HFFc6 (cell line): Measurements from ENCODE around the gene ZNF628. TPM values are rescaled to one million over a fixed set of nuclear protein-coding genes. Genes with fewer than 3 reads are reported as not detected.

Experiments used
- DNase-seq: peaks from one replicate; pipeline ENCODE4 v3.0.0-alpha.2; 2018
- H3K27ac Mint-ChIP-seq: 2 replicates; pipeline ENCODE4 v1.8.0; 2020; ENCODE audit warnings: mild to moderate bottlenecking, mixed read lengths
- H3K27me3 Mint-ChIP-seq: 2 replicates; pipeline ENCODE4 v1.8.0; 2021; ENCODE audit warnings: mild to moderate bottlenecking, moderate library complexity, mixed read lengths; ENCODE audit not compliant: insufficient read depth
- H3K36me3 Mint-ChIP-seq: 2 replicates; pipeline ENCODE4 v1.8.0; 2021; ENCODE audit warnings: low read depth, mixed read lengths
- H3K4me1 Mint-ChIP-seq: 2 replicates; pipeline ENCODE4 v1.8.0; 2020; ENCODE audit warnings: low read depth, mixed read lengths
- H3K4me3 Mint-ChIP-seq: 2 replicates; pipeline ENCODE4 v1.8.0; 2020; ENCODE audit warnings: mild to moderate bottlenecking, moderate library complexity, mixed read lengths
- H3K9me3 Mint-ChIP-seq: 2 replicates; pipeline ENCODE4 v1.8.0; 2020; ENCODE audit warnings: mild to moderate bottlenecking, mixed read lengths
- CTCF ChIP-seq: fragments of 200-600 bp; sonication (generic); IDR thresholded peaks from 2 replicates; pipeline ENCODE4 v1.5.0; 2021; ENCODE audit warnings: antibody characterized with exemption, mild to moderate bottlenecking
- total RNA-seq, 6 experiments: library from RNA; stranded (reverse); fragmentation: NEBNext Ultra II Directional; extraction: Animal tissue kit (Norgen Biotek cat#: 25700); gene quantifications; 2 replicates in 1 of 6; 3 replicates in 5 of 6; pipeline ENCODE4 v1.2.3, GENCODE V29; 2021

ZNF628 gene
- total RNA-seq, 6 experiments from 2014 or later: 8.6 to 11.3 (median 9.5) TPM

DNA sequence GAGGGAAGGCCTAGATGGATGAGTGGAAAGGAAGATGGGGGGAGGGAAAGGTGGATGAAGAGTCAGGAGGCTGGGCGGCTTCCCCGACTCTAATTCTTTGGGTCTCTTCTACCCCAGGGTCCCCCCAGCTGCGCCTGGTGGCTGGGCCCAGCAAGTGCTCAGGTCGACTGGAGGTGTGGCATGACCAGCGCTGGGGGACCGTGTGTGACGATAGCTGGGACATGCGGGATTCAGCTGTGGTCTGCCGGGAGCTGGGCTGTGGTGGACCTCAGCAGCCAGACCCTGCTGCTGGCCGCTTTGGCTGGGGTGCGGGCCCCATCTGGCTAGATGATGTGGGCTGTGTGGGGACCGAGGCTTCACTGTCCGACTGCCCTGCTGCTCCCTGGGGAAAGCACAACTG lies 21.3 kb downstream of the ZNF628 start:
- peak overlapping the region; percentile 49; the same call in 1 of the 2 replicates for H3K27ac Mint-ChIP-seq
- no peak for DNase-seq
- H3K27me3 Mint-ChIP-seq: peaks cover 3% of the 10 kb centered on the region
- H3K4me3 Mint-ChIP-seq: no peak overlapping the region
- no peak for TF ChIP-seq CTCF
- H3K9me3 Mint-ChIP-seq: no peaks in the 10 kb centered on the region
- peaks cover 27% of the 10 kb centered on the region; the same call in 1 of the 2 replicates for H3K36me3 Mint-ChIP-seq
- H3K4me1 Mint-ChIP-seq: peaks cover 45% of the 10 kb centered on the region

- Mint-ChIP-seq H3K9me3 (no peaks in the 10 kb centered on the region), H3K27me3 (peaks cover 6% of the 10 kb centered on the region), H3K27ac (no peak overlapping the region; the same call in 1 of the 2 replicates), H3K4me3 (no peak overlapping the region), H3K4me1 (peaks cover 39% of the 10 kb centered on the region), H3K36me3 (peaks cover 32% of the 10 kb centered on the region)
- TF ChIP-seq CTCF: no peak
- DNase-seq: no peak
Observed at GRCh38 chr19:55498246-55498840, 21.9 kb downstream of the ZNF628 start.

- no peak for TF ChIP-seq CTCF
- H3K4me1 Mint-ChIP-seq: peaks cover 34% of the 10 kb centered on the region
- H3K4me3 Mint-ChIP-seq: no peak overlapping the region
- no peaks in the 10 kb centered on the region for H3K9me3 Mint-ChIP-seq
- peaks cover 11% of the 10 kb centered on the region for H3K27me3 Mint-ChIP-seq
- no peak for DNase-seq
- no peak overlapping the region for H3K27ac Mint-ChIP-seq
- peaks cover 36% of the 10 kb centered on the region for H3K36me3 Mint-ChIP-seq
Observed at GRCh38 chr19:55500368-55500952, 24.0 kb downstream of the ZNF628 start.

DNA sequence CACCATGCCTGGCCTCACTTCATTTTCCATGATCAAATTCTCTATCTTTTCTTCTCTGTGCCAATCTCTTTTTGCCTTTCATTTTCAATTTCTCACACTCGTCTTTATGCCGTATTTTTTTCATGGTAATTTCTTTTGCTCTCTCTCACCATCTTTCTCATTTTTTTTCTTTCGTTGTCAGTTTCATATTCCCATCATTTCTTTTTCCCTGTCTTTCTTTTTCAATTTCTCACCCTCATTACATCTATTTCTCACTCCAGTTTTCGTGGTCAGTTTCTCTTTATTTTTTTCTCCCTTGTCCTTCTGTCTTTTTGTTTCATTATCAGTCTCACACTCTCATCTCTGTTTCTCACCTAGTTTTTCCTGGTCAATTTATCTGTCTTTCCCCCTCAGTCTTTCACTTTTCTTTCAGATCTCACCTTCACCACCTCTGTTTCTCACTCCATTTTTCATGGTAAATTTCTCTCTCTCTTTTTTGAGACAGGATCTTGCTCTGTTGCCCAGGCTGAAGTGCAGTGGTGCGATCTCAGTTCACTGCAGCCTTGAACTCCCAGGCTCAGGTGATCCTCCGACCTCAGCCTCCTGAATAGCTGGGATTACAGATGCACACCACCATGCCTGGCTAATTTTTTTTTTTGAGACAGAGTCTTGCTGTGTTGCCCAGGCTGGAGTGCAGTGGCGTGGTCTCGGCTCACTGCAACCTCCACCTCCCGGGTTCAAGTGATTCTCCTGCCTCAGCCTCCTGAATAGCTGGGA lies 26.0 kb downstream of the ZNF628 start:
- DNase-seq: no peak
- H3K27ac Mint-ChIP-seq: peak overlapping the region; percentile 6; the same call in 1 of the 2 replicates
- TF ChIP-seq CTCF: no peak
- H3K9me3 Mint-ChIP-seq: no peaks in the 10 kb centered on the region
- no peak overlapping the region for H3K4me3 Mint-ChIP-seq
- H3K27me3 Mint-ChIP-seq: peaks cover 8% of the 10 kb centered on the region
- H3K4me1 Mint-ChIP-seq: peaks cover 18% of the 10 kb centered on the region; the same call in 1 of the 2 replicates
- H3K36me3 Mint-ChIP-seq: peaks cover 28% of the 10 kb centered on the region

DNA sequence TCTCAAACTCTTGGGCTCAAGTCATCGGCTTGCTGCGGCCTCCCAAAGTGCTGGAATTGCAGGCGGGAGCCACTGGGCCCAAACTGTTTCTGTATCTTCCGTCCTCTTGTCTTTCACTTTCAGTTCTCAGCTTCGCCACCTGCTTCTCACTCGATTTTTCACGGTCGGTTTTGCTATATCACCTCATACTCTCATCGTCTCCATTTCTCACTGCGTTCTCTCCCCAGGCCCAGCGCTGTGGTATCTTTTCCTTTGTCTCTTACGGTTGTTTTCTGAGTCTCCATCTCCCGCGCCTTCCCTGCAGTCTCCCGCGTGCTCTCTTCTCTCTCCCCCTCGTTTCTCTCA lies 26.7 kb downstream of the ZNF628 start:
- no peak for TF ChIP-seq CTCF
- H3K4me1 Mint-ChIP-seq: peaks cover 15% of the 10 kb centered on the region; the same call in 1 of the 2 replicates
- H3K4me3 Mint-ChIP-seq: peak overlapping the region; percentile 32; the same call in 1 of the 2 replicates
- peaks cover 34% of the 10 kb centered on the region for H3K36me3 Mint-ChIP-seq
- no peak overlapping the region; the same call in 1 of the 2 replicates for H3K27ac Mint-ChIP-seq
- peaks cover 8% of the 10 kb centered on the region for H3K27me3 Mint-ChIP-seq
- DNase-seq: no peak
- no peaks in the 10 kb centered on the region for H3K9me3 Mint-ChIP-seq
